ENCODE results near the gene DCX. TPM values are rescaled to one million over a fixed set of nuclear protein-coding genes. Genes with fewer than 3 reads are reported as not detected.

The DCX gene
- total RNA-seq, 2 experiments from 2014 or later: not detected

GRCh38 chrX:111329370-111329769, 82.6 kb downstream of the DCX start:
- H3K9me3 Mint-ChIP-seq: no peaks in the 10 kb centered on the region
- intact Hi-C loops (cut with micrococcal nuclease): no loop called here
- H3K4me1 Mint-ChIP-seq (ENCODE audit: low read depth): no peaks in the 10 kb centered on the region
- ATAC-seq (no peak), DNase-seq (no peak)
- ChIA-PET CTCF (no interaction called here), POLR2A (no interaction called here)
- no peak overlapping the region for H3K4me3 Mint-ChIP-seq
- TF ChIP-seq, protein P1, sequence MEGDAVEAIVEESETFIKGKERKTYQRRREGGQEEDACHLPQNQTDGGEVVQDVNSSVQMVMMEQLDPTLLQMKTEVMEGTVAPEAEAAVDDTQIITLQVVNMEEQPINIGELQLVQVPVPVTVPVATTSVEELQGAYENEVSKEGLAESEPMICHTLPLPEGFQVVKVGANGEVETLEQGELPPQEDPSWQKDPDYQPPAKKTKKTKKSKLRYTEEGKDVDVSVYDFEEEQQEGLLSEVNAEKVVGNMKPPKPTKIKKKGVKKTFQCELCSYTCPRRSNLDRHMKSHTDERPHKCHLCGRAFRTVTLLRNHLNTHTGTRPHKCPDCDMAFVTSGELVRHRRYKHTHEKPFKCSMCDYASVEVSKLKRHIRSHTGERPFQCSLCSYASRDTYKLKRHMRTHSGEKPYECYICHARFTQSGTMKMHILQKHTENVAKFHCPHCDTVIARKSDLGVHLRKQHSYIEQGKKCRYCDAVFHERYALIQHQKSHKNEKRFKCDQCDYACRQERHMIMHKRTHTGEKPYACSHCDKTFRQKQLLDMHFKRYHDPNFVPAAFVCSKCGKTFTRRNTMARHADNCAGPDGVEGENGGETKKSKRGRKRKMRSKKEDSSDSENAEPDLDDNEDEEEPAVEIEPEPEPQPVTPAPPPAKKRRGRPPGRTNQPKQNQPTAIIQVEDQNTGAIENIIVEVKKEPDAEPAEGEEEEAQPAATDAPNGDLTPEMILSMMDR (IDR thresholded peaks at IDR 0.05): no peak
- no peak overlapping the region for H3K27ac Mint-ChIP-seq
- H3K27me3 Mint-ChIP-seq: no peaks in the 10 kb centered on the region
- no peaks in the 10 kb centered on the region for H3K36me3 Mint-ChIP-seq (ENCODE audit: low read depth)

DNA sequence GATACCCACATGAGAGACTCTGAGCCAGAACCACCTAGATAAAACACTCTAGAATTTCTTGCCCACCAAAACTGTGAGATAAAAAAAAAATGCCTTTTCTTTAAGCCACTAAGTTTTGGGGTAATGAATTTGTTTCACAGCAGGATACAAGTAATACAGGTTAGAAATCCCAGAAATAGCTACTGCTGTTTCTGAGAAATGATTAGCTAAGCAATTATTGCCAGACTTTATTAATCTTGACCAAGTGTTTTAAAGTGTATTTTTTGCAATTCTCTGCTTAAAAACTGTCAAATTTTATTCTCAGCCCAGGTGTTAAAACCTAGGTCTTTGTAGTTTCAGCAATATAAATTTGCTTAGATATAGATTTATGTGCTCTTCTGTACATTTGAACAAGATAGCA, 83.1 kb downstream of the DCX start:
- no peaks in the 10 kb centered on the region for H3K27me3 Mint-ChIP-seq
- ATAC-seq (no peak), DNase-seq (no peak)
- ChIA-PET POLR2A (no interaction called here), CTCF (no interaction called here)
- intact Hi-C loops (cut with micrococcal nuclease): no loop called here
- no peak overlapping the region for H3K27ac Mint-ChIP-seq
- H3K4me3 Mint-ChIP-seq: no peak overlapping the region
- H3K36me3 Mint-ChIP-seq (ENCODE audit: low read depth): no peaks in the 10 kb centered on the region
- H3K9me3 Mint-ChIP-seq: no peaks in the 10 kb centered on the region
- no peaks in the 10 kb centered on the region for H3K4me1 Mint-ChIP-seq (ENCODE audit: low read depth)
- TF ChIP-seq, protein P1 (IDR thresholded peaks at IDR 0.05): no peak

DNA sequence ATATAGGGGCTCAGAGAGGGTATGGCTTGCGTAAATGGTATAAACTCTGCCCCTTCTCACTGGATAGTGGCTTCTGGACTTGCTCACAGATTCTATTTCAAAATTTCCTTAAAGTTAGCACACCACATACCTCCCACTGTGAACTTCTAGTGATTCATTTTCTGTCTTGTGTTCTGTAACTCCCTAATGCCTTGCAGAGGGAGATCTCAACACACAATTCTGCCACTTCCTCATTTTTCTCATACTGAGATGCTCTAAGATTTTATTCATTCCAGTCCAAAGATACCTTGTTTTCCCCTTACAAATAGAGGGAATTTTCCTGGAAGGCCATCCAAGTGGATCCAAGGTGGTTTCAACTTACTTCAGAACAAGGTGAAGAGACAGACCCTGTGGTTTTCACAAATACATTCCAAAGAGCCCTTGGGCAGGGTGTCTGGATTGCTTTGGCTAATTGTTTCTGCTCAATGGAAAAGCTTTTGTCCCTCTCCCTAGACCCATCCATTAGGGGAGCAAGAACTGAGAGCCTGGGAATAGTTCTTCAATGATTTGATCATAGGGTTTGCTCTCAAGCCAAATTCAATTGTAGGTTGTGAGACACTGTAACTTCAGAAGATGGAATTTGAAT, 89.6 kb downstream of the DCX start:
- Mint-ChIP-seq H3K4me1 (ENCODE audit: low read depth) (no peaks in the 10 kb centered on the region), H3K9me3 (no peaks in the 10 kb centered on the region), H3K4me3 (no peak overlapping the region), H3K27ac (no peak overlapping the region), H3K36me3 (ENCODE audit: low read depth) (no peaks in the 10 kb centered on the region), H3K27me3 (no peaks in the 10 kb centered on the region)
- DNase-seq: no peak
- no peak for ATAC-seq
- CTCF ChIA-PET: no interaction called here
- TF ChIP-seq, protein P1 (IDR thresholded peaks at IDR 0.05): no peak
- POLR2A ChIA-PET: no interaction called here
- intact Hi-C loops (cut with micrococcal nuclease): no loop called here

DNA sequence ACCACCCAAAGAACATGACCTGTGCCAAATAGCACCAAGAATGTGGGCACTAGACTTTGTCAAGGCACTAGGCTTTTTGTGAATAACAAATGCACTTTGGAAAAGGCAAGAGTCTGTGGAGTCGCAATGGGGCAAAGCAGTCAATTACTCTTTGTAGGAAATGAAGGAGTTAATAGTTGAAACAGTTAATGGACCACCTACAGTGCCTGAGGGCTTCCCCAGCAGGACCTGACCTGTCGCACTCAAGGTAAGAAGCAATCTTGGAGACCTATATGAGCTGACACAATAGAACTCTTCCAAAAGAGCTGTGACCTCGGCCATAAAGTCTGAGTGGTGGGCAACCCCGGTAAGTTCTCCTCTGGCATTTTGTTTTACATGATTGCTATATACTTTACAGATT, 92.5 kb downstream of the DCX start:
- TF ChIP-seq, protein P1 (IDR thresholded peaks at IDR 0.05): no peak
- H3K27ac Mint-ChIP-seq: no peak overlapping the region
- intact Hi-C loops (cut with micrococcal nuclease): no loop called here
- no peaks in the 10 kb centered on the region for H3K4me1 Mint-ChIP-seq (ENCODE audit: low read depth)
- no peaks in the 10 kb centered on the region for H3K36me3 Mint-ChIP-seq (ENCODE audit: low read depth)
- no peaks in the 10 kb centered on the region for H3K9me3 Mint-ChIP-seq
- no peak overlapping the region for H3K4me3 Mint-ChIP-seq
- CTCF ChIA-PET: no interaction called here
- POLR2A ChIA-PET: no interaction called here
- ATAC-seq (no peak), DNase-seq (no peak)
- no peaks in the 10 kb centered on the region for H3K27me3 Mint-ChIP-seq

- DNase-seq (no peak), ATAC-seq (no peak)
- POLR2A ChIA-PET: no interaction called here
- no peak overlapping the region for H3K27ac Mint-ChIP-seq
- H3K36me3 Mint-ChIP-seq (ENCODE audit: low read depth): no peaks in the 10 kb centered on the region
- CTCF ChIA-PET: no interaction called here
- intact Hi-C loops (cut with micrococcal nuclease): no loop called here
- TF ChIP-seq, protein P1 (IDR thresholded peaks at IDR 0.05): no peak
- no peaks in the 10 kb centered on the region for H3K4me1 Mint-ChIP-seq (ENCODE audit: low read depth)
- no peaks in the 10 kb centered on the region for H3K9me3 Mint-ChIP-seq
- H3K27me3 Mint-ChIP-seq: no peaks in the 10 kb centered on the region
- no peak overlapping the region for H3K4me3 Mint-ChIP-seq
These were observed 93.1 kb downstream of the DCX start for GRCh38 chrX:111318901-111319300.

Measured in activated CD8-positive, alpha-beta T cell treated with anti-CD3 and anti-CD28 coated beads for 36 hours (primary cell).